Gastrocnemius medialis (tissue), 4 donors: Measurements from ENCODE around the gene RGSL1.

Experiments used
- CTCF ChIP-seq, 5 experiments: fragments of 450-650 bp in 3 of 5; fragments of 200-600 bp in 2 of 5; sonication (generic) in 2 of 5; IDR thresholded peaks in 4 of 5; conservative IDR thresholded peaks in 1 of 5; 1 replicate in 4 of 5; 2 replicates in 1 of 5; pipeline ENCODE4 v1.5.1; 2016 to 2019; ENCODE audit warnings: antibody characterized with exemption in 5 of 5, mild to moderate bottlenecking in 3 of 5, moderate library complexity in 3 of 5
- POLR2A ChIP-seq, 2 donors: fragments of 450-650 bp; IDR thresholded peaks; one replicate each; pipeline ENCODE4 v1.6.1; 2017; ENCODE audit warnings: antibody characterized with exemption in 2 of 2, mild to moderate bottlenecking in 2 of 2, moderate library complexity in 2 of 2

DNA sequence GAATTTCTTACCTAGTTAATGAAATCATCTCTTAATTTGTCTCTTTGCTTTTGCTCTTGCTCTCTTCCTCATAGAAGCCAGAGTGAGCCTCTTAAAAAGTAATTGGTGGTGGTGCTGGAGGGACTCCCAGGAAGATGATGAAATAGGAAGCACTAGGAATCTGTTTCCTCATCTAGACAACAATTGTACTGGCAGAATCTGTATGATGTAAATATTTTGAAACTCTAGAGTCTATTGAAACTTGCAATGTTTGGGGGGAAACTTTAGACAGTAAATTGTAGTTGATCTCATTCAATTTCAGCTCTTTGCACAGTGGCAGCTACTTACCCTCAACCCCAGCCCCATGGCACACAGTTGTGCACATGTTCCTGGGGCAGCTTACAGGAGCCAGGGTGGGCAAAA, 10.6 kb downstream of the RGSL1 start:
- TF ChIP-seq POLR2A (IDR thresholded peaks at IDR 0.05) (no peak), CTCF (IDR thresholded peaks at IDR 0.05 in 4 of 5, conservative IDR thresholded peaks at IDR 0.05 in 1 of 5) (no peak)
